Middle frontal gyrus (tissue), 1 donor: ENCODE results near the gene ANKRD11.
"Not testable (repeated sequence)": the region's sequence is repeated elsewhere in the genome, so short reads cannot be mapped to it uniquely, and the experiment has no call there.

Source experiments
- DNase-seq: peaks from one replicate; pipeline ENCODE4 v3.0.0-alpha.2; 2015; ENCODE audit warnings: low spot score; ENCODE audit errors: extremely low spot score

Gene ANKRD11

DNA sequence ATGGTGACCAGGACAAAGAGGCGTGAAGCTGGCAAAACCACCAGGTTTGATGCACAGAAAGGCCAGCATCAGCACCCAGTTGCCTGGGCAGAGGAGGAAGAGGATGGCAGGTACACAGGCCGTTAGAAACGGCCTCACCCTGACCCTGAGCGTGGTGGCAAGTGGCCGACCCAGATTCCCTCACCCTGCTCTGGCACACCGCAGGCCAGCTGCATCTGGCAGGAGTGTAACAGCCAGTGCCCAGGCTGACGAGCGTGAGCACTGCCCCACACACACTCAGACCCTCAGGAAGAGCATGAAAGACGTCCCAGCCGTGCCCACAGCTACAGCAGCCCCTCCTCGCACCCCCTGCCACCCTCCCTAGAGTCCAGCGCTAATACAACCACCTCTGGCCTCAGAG is 82.0 kb downstream of the ANKRD11 start:
- DNase-seq: no peak

DNA sequence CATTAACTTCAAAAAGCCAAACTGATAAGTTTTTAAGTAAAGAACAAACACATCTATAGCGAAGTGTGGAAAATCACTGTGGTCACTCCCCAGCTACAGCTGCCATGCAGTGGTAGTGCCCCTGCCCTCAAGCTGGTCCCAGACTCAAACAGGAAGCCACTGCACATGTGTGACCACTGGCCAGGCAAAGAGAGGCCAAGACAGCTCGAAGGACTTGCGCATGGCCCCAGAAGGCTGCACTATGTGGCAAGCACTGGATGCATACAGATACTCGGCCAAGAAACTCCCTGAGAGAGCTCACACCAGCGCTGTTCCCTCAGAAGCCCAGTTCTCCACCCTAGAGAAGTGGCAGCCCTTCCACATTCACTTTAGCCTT is 82.4 kb downstream of the ANKRD11 start:
- no peak for DNase-seq

DNA sequence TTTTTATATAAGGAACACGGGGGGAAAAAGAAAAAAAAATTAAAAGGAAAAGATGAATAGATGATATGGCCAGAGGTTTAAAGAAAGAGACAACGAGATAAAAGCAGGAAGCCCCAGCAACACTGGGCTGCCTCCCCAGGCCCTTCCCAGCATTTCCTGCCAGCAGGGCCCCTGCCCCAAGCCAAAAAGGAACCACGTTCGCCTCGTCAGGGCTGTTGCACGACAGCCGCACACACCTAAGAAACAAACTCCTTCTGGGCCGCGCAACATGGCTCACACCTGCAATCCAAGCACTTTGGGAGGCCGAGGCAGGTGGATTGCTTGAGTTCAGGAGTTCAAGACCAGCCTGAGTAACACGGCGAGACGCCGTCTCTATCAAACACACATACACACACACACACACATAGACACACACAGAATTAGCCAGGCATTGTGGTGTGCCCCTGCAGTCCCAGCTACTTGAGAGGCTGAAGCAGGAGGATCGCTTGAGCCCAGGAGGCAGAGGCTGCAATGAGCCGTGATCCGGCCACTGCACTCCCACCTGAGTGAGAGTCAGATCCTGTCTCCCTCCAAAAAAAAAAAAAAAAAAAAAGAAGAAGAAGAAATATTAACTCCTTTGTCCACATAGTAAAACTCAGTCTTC is 83.0 kb downstream of the ANKRD11 start:
- no peak for DNase-seq

DNA sequence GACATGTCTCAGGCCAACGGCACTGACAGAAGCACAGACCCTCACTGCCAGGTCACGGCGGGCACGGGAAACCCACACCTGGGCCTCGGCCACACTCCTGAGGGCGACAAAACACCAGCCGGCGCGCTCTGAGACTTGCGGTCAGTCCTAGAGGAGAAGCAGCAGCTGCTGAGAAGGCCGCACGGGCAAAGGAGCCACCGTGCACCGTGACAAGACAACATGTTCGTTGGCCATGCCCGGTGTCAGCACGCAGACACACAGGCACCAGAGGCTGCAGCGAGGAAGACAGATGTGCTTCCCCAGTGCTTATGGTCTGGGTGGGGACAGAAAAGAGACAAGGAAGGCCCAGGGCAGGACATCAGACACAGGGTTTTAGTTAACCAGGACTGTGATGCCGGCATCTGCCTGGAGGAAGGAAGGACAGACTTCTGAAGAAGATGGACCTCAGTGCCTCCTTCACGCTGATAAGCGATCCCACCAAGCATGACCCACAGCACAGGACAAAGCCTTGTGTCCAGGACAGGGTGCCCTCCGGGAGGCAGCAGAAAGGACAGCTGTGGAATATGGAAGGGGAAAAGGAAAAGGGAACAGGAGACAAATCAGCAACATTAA is 84.0 kb downstream of the ANKRD11 start:
- DNase-seq: no peak

DNA sequence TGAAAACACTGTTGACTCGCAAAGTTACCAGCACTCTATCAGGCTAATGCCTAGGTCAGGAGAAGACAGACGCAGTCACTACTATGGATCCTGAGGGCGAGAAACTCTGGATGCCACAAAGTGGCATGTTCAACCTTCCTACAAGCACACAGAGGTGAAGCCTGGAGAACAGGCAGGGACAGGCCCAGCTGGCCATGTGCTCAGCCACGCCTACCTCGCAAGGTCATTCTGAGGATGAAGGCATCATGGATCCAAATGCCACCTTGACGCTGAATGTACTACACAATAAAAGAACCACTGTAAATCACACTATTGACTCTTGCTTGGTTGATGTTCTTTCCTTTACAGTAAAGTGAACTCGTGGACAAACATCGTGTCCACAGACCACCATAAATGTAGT is 85.8 kb downstream of the ANKRD11 start:
- no peak for DNase-seq

DNA sequence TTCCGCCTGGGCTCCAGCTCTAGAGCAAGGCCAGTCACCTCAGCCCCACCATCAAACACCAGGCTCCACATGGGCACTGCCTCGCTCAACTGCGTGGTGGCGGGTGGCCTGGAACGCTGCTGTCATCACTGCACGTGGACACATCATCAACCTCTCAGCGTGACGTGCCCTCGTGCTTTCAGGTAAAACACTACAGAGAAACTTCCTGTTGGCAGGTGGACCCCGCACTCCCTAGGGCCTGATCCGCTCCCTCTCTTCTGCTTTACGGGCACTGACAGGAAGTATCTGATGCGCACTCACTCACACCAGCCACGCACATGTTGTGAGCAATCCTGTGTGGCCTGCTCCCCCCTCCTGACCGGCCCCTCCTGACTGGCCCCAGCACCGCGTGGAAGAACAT is 87.4 kb downstream of the ANKRD11 start:
- DNase-seq: no peak

DNA sequence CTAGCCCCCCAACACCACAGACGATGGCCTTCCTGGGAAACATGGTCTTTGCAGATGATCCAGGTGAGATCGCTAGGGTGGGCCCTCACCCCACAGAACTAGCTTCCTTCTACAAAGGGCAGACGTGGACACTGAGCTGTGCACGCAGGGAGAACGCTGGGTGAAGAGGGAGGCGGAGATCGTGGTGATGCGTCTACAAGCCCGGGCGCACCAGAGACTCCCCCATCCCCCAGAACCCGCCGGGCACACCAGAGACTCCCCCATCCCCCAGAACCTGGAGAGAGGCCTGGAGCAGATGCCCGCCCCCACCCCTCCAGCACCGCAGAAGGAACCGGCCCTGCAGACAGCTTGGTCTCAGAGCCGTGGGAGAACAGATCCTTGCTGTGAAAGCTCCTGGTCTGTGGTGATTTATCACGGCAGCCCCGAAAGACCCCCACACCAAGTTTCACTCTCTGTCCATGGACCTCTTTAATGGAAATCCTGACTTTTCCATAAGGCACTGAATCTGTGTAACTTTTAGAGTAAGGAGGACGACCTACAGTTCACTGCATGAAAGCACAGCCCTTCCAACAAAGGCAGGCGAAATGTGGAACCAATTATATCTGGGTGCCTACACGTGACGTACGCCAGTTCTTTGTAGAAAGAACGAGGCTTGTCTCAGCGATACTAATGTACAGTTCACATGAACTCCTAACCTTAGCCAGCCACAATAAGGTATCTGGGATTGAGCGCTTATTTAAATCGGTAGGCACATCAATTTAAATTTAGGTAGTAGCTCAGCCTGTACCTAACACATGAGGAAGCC is 88.5 kb downstream of the ANKRD11 start:
- DNase-seq: no peak

DNA sequence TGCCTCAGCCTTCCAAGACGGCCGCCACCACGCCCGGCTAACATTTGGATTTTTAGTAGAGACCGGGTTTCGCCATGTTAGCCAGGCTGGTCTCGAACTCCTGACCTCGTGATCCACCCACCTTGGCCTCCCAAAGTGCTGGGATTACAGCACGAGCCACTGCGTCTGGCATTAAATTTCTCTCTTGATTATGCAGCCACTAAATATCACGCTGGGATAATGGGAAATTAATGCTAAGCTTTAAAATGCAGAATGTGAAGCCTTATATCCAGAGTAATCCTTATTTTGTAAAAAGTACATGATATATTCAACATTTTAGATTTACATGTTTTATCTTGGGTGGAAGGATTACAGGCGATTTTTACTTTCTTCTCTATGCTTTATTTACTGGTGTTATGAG is 89.2 kb downstream of the ANKRD11 start:
- no peak for DNase-seq

DNA sequence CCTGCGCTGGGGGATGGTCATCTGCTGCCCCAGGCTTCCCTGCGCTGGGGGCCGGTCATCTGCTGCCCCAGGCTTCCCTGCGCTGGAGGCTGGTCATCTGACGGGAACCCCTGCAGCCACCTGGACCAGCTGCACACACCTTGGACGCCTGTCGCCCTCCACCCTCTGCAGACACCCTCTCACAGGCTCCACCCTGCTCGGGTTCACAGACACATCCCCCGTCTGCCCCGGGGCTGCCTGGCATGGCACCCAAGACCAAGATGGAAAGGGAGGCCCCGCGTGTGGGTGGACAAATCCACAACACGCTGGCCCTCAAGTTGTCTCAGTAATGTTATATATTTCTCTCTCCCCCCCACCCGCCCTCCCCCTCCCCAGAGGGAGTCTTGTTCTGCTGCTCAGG is 89.6 kb downstream of the ANKRD11 start:
- no peak for DNase-seq

DNA sequence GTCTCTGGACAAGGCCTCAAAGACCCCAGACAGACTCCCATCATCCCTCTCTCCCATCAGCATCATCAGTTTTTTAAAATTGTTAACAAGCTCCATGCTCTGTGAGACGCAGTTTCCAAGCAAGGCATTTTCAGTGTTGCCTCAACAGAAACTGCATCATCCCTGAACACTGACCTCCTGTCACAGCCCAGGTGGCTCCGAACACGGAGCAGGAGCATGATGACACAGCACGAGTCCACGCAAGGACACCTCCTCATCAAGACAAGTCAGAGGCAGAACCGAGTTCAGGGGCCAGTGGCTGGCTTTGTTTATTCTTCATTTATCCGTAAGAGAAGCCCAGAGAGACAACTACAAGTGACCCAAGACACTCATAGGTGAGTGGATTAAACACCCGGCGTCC is 91.4 kb downstream of the ANKRD11 start:
- DNase-seq: no peak

DNA sequence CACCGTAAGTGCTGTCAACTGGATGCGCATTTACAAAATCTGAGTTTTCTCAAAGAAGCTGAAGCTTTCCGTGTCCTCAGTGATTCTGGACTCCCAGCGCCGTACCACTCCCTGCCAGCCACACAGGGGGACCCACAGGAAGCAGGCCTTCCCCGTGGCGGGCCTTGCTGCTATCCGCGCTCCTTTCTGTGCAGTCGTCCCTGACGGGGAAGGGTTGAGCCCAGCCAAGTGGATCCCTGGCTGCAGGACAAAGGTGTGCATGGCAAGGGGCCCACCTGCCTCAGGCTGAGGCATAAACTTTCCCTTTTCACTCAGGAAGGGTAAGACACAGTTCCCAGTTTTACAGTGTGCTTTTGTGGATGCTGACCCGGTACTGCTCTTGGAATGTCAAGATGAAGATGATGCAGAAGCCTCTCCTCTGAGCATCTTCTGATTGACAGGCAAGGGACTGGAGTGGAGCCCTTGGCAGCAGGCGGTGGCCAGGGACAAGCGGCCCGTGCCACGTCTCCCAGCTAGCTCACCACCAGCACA is 93.0 kb downstream of the ANKRD11 start:
- DNase-seq: no peak

DNA sequence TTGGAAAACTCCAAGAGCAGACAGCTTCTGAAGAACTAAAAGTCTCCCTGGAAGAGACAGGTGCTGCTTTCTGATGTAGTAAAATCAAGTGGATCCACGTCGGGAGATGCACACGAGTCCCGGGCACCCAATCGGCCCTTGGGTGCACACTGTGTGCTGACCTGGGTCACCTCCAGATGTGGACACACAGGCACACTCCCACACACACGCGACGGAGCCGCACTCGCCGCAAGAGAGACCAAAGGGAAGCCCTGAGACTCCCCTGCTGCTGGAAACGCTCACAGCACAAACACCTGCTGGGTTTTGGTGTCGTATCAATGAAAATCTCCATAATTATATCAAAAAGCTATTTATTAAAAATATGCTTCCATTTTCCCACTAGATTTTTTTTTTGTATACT is 94.2 kb downstream of the ANKRD11 start:
- DNase-seq: no peak

DNA sequence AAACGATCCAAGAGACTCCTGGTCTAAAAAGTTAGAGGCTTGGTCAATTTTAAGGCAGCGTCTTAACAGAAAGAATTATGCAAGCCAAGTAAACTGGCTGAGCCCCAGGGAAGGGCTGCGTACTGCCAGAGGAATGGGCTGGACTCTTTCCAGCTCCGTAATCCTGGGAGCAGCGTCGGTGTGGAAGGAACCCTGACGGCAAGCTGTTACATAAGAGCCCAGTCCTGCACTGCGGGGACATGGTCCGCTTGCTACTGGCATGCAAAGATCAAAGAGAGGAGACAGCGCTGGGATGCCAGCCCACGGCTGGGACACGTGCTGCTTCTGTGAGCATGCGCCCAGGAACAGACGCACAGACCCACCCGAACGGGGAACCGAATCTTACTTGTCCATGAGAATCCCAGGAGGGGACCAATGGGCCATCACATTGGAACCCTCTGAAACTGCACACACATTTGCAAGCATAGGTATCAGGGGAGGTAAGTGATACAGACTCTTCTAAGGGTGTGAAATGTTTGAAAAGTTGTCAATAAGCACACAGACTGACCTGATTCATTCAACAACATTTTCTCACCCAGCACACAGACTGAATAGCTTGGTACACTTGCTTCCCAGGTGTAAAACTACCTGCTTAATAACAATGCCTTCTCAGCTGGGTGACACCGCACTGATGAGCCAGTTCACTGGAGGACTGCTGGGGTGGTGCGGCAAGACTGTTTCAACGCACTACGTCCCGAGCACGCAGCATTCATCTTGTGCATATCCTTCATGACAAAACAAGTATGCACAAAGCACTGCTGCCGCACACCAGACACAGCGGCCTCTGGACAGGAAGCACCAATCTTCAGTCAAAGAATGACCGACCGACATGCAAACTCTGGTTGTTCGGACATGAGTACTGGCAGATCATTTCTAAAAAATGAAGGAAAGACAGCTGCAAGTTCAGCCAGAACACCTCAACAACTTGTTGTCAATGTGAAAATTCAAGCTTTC is 94.9 kb downstream of the ANKRD11 start:
- peak; percentile 69 for DNase-seq

DNA sequence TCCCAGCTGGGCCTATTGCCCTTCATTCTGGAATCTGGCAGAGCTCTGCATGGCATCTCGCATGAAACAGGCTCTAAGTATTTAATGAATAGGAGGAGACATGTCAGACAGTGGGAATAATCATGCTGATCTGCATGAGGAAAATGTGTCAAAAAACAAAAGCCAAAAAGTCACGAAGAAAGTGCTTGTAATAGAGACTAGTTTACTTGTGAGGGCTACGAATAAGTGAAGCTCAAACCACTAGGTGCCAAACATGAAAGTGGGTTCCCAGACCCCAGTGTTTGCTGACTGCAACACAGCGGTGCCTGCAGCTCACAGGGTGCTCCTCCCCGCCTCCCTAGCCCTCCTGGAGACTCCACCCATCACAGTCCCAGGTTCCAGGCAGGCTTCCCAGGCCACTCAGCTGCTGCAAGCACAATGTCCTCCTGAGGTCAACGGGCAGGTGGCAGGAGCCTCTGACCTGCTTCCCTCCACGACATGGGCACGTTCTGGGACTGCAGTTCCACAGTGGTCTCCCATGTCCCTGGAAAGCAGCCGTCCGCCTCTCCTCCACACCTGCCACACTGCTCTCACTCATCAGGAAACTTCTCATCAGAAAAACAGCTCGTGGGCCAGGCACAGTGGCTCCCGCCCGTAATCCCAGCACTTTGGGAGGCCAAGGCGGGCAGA is 96.5 kb downstream of the ANKRD11 start:
- no peak for DNase-seq

DNA sequence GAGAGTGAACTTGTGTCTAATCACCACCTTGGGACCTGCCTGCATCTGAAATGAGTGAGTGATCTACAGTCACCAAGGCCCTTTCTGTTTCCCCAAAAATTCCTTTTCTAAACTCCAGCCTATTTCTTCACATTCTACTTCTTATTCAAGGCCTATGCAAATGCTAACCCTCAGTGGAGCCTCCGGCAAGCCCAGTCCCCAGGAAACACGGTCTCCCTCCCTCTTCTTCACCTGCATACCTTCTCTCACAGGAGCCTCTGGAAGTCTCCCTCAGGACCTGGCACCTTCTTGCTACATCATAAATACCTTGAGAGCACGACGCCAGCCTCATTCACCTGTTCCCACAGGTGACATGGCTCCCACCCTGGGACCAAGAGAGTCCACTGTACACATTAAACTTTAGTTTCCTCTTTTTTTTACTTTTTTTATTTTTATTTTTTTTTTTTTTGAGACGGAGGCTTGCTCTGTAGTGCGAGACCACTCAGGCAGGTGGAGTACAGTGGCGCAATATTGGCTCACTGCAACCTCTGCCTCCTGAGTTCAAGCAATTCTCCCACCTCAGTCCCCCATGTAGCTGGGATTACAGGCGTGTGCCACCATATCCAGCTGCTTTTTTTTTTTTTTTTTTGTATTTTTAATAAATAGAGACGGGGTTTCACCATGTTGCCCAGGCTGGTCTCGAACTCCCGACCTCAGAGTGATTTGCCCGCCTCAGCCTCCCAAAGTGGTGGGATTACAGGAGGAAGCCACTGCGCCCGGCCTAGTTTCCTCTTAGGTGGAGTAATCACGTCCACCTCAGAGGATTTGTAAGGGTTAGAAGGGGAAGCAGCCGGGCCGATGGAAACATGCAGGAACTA is 97.3 kb downstream of the ANKRD11 start:
- no peak for DNase-seq

DNA sequence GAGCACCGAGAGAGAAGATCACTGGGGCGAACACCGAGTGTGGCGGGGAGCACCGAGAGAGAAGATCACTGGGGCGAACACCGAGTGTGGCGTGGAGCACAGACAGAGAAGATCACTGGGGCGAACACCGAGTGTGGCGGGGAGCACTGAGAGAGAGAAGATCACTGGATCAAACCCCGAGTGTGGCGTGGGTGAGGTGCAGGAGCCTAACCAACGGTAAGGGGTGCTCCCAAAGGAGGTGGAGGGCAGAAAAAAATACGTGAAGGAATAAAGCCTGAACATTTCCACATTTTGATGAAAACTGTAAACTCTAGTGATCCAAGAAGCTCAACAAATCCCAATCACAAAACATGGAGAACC is 100.2 kb downstream of the ANKRD11 start:
- DNase-seq: not testable (repeated sequence)

DNA sequence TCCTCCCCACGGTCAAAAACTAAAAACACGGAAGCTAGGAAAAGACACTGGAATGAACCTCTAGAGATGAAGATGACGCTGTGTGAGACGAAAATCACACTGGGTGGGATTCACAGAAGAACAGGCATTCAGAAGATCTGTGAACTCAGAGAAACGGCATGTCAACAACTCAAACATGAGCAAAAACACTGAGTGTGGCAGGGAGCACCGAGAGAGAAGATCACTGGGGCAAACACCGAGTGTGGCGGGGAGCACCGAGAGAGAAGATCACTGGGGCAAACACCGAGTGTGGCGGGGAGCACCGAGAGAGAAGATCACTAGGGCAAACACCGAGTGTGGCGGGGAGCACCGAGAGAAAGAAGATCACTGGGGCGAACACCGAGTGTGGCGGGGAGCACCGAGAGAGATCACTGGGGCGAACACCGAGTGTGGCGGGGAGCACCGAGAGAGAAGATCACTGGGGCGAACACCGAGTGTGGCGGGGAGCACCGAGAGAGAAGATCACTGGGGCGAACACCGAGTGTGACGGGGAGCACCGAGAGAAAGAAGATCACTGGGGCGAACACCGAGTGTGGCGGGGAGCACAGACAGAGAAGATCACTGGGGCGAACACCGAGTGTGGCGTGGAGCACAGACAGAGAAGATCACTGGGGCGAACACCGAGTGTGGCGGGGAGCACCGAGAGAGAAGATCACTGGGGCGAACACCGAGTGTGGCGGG is 100.7 kb downstream of the ANKRD11 start:
- not testable (repeated sequence) for DNase-seq

DNA sequence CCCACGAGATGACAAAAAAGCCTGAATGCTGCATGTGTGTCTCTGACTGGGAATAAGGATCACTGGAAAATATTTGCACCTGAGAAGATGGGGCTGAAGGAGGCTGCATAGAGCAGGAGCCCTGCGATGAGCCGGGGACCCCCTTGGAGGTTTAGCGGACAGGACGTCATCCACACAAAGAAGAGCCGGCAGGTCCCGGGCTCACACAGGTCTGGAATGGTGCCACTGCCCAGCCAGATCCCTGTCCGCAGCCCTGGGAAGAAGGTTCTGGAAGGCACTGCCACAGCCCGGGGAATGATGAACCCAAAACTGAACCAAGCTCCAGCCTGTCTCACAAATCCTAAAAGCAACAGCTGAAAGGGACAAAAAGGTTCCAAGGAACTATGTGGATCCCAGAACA is 101.8 kb downstream of the ANKRD11 start:
- no peak for DNase-seq
